ENCODE measurements around the gene ACSL4.
"Not testable (repeated sequence)": the region's sequence is repeated elsewhere in the genome, so short reads cannot be mapped to it uniquely, and the experiment has no call there.

The ACSL4 gene

DNA sequence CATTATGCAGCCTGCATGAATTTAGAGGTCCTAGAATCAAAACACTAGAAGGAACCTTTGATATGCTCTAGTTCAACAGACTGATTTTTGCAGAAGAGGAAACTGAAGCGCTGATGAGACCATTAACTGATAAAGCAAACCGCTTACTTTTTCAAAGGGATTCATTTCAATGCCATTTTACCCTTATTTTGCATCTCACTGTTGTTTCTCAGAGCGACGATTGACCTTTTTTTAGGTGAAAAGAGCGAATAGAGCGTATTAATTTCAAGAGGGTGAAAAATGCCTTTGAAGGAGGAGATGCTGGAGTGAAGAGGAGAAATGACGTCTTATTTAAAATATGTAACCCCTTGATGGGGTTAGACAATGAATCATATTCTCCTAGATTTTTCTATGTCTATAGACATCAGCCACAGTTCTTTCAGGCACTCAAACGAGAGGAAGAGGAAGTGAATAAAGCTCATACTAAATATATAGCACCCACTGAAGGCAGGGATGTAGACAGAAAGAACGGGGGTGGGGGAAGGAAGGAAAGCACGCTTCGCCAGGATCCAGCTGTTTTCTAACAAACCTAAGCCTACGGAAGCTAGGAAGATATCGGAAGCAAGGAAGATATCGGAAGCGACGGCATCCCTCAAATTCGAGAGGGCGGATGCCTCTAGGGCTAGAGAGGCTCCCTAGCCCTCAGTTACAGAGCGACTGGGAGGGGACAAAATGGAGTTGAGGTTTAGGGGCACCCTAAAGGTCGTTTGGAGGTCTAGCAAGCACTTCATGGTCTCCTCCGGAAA lies 848 bp downstream of the ACSL4 start:
- peak; percentile 56 for DNase-seq (ENCODE audit: low spot score)

DNA sequence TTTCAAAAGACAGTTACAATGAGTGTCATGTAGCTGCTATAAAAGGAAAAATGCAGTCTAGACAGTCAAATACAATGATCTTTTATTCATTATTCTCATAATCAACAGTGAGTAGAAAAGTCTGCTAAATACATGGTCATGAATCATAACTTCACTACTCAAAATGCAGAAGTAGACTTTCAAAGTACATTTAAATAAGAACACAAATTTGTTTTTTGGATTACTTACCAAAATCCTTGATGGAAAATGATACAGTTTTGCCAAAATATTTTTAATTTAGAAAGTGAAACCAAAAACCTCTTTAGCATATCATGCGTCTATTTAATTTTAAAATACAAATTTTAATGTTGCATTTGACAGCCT lies 4.9 kb downstream of the ACSL4 start:
- no peak for DNase-seq (ENCODE audit: low spot score)

DNA sequence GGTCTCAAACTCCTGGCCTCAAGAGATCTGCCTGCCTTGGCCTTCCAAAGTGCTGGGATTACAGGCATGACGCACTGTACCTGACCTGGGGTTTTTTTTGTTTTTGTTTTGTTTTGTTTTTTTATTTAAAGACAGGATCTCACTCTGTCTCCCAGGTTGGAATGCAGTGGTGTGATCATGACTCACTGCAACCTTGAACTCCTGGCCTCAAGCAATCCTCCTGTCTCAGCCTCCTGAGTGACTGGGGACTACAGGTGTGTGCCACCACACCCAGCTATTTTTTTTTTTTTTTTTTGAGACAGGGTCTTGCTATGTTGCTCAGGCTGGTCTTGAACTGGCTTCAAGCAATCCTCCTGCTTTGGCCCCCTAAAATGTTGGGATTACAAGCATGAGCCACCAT lies 8.1 kb downstream of the ACSL4 start:
- not testable (repeated sequence) for DNase-seq (ENCODE audit: low spot score)

DNA sequence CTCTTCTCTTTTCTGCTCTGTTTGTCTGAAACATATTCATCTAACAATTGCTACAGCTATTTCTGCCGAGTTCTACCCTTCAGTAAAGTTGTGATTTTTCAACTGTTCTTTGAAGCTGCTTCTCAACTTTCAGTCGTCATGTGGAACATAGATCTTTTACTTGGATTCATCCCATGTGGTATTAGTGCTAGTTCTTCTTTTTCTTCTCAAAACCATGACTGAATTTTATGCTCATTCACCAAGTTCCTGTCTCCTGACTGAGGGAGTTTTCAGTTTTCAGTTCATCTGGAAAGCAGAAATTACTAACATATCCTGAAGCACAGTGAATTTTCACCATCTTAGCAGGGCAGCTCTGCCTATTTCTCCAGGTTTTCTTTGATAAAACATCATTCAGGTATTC lies 12.1 kb downstream of the ACSL4 start:
- no peak for DNase-seq (ENCODE audit: low spot score)

DNA sequence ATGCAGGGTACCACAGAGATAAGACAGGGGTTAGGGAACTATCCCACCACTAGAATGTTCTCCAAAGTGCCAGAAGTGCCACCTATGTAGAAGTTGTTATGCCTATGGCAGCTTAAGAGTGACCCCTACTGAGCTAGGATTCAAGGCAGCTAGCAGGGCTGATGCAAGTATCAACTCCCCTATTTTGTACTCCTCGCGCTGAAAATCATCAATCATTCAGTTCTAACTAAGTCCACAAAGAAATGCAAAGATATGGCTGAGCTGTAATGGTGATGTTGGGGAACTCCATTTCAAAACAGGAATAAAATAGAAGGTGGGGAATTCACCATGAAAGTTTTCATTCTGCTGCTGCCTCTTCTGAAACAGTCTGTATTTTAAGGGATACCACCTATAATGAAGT lies 13.8 kb downstream of the ACSL4 start:
- DNase-seq (ENCODE audit: low spot score), result no peak

DNA sequence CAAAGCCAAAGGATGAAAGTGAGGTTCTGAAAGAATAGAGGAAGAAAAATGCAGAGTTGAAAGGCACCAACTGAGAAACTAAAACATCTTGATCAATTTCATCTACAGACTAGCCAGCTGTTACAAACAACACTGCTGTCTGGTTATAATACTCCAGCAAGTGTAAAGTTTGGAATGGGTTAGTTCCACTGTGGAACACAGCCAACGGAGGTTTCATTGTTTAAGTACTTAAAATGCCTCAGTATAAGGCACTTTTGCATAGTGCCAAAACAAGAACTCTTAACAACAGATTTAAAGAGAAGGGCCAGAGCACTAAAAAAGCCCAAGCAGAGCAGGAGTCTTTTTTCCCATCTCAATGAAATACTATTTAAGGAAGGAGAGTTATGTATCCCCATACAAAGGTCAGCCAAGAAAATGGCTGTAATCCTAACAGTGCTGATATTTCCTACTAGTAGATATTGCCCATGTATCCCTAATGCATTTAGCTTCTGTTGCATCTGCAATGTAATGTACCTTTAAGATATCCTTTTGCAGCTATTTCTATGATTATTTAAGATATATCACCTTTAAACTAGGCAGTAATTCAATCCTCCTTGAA lies 16.5 kb downstream of the ACSL4 start:
- no peak for DNase-seq (ENCODE audit: low spot score)

DNA sequence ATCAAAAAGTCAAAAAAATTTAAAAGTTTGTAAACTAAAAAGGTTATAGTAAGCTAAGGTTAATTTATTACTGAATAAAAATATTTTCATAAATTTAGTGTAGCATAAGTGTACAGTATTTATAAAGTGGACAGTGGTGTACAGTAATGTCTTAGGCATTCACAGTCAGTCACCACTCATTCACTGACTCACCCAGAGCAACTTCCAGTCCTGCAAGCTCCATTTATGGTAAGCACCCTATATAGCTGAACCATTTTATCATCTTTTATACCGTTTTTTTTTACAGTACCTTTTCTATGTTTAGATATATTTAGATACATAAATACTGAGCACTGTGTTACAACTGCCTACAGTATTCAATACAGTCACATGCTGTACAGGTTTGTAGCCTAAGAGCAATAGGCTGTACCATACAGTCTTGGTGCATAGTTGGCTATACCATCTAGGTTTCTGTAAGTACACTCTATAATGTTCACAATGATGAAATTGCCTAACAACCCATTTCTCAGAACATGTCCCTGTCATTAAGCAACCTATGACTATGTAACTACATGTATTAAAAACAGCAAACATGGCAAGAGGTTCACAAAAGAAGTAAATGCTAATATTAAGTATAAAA lies 18.6 kb downstream of the ACSL4 start:
- peak; percentile 12 for DNase-seq (ENCODE audit: low spot score)

DNA sequence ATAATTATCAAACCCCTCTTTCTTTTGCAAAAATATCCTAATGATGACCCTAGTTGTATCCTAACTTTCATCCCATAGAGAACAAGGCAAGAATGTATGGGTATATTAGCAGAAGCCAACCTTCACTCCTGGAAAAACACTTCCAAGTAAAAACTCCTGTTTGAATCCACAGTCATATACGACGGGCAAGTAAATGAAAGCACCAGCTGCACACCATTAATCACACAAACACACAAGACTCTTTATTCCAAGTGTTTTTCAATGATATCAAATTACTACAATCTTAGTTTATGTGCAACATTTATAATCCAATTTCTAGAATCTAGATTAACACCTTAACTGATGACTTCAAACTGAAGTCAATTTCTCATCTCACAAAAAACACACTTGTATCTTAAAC lies 22.9 kb downstream of the ACSL4 start:
- DNase-seq (ENCODE audit: low spot score), result no peak

DNA sequence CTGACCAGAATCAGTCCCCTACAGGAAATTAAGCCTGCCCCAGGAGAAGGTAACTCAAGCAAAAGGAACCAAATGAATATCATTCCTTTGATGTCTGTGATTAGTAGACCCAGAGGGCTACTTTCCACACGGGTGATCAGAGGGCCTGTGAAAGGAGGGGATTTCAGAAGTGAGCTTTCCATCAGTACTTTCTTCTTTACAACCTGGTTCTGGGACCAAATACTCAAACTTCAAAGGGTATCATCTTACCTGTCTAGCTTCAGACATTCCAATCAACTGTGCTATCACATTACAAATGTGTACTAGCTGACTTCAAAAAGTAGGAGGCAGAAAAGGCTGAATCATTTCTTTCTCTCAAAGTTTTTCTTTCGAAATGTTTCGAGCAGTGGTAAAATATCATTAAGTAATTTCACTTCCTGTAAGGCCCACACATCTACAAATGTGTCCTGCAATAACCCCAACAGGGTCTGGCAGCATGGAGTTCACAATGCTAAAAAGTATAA lies 23.9 kb downstream of the ACSL4 start:
- peak; percentile 88 for DNase-seq (ENCODE audit: low spot score)

DNA sequence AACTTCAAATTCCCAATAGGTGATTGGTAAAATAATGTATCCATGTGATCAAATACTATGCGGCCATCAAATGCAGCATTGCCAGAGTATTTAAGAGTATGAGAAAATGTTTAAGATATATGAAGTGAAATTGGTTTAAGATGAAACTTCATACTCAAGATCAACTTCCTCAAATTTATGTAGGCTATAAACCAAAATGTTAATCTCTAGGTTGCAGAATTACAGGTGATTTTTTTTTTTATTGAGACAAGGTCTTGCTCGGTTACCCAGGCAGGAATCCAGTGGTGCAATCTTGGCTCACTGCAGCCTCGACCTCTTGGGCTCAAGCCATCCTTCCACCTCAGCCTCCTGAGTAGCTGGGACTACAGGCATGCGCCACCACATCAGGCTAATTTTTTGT lies 25.3 kb downstream of the ACSL4 start:
- DNase-seq (ENCODE audit: low spot score), result no peak

DNA sequence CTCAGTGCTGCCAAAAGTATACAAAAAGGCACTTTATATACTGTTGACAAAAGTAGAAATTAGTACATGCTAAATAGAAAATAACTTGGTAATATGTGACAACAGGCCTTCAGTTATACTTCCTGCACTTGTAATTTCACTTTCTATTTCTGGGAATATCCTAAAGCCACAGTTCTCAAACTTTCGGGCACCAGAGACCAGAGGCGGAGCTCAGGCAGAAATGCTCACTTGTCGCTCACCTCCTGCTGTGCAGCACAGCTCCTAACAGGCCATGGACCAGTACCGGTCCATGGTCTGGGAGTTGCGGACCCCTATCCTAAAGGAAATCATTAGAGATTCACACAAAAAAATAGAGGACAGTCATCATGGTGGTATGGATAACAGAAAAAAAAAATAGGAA lies 25.7 kb downstream of the ACSL4 start:
- no peak for DNase-seq (ENCODE audit: low spot score)

DNA sequence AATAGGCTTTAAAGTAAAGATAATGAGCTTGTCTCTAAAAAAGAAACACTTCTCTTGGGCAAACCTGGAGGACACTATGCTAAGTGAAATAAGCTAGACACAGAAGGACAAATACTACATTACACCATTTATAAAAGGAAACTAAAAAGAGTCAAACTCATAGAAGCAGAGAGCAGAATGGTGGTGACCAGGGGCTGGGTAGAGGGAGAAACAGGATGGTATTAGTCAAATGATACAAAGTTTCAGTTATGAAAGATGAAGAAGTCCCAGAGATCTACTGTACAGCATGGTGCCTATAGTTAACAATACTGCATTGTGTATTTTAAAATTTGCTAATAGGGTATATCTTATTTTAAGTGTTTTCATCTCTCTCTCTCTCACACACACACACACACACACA lies 28.5 kb downstream of the ACSL4 start:
- no peak for DNase-seq (ENCODE audit: low spot score)

DNA sequence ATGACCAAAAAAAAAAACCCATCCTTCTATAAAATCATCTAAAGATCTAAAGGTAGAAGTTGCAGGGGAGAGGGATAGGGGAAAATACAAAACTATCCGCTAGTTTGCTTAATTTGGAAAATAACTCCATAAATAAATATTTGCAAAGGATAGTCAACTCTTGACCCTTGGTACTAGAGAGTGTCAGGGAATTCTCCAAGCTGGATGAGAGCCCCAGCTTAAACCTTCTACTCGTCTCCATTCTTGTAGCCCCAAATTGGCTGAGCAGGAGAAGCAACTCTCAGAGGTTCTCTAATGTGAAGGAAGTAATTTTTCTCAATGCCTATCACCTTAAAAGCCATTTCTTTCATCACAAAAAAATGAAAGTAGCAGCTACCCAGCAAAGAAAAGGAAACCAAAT lies 35.2 kb downstream of the ACSL4 start:
- no peak for DNase-seq (ENCODE audit: low spot score)

DNA sequence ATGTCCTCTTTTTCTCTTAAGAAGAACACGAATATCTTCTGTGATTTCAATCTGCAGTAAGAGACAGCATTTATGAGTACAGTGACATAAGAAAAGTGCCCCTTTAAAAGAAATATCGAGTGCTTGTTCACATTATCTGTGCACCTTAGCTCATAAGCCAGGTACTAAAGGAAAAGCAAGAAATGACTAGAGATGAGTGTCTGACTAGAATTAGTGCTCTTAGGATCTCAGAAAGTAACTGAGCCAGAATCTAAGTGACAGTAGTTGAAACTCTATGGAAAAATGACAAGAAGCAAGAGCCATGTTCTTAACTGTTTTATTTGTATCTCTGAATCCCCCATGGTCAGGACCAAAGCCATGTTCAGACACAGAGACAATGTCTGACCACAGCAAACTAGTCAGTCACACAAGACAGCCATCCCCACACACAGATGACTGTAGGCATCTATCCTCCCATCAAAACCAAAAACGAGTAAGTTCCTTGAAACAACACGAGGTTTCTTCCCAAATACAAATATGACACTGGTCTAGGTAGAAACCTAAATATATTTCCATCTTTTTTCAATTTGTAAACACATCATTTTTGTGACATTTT lies 36.8 kb downstream of the ACSL4 start:
- no peak for DNase-seq (ENCODE audit: low spot score)

DNA sequence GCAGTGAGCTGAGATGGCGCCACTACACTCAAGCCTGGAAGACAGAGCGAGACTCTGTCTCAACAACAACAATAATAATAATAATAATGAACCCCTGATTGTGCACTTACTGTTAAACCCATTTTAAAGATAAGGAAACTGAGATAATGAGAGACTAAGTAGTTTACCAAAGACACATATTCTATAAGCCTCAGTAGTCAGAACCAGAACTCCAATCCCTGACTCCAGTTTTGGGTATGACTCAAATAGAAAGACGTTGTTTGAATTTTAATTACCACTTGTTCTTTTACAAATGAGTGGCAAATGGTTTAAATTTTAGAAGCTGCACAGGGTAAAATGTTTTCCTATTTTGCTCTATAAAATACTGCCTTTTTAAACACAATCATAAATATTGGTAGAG lies 37.4 kb downstream of the ACSL4 start:
- no peak for DNase-seq (ENCODE audit: low spot score)

DNA sequence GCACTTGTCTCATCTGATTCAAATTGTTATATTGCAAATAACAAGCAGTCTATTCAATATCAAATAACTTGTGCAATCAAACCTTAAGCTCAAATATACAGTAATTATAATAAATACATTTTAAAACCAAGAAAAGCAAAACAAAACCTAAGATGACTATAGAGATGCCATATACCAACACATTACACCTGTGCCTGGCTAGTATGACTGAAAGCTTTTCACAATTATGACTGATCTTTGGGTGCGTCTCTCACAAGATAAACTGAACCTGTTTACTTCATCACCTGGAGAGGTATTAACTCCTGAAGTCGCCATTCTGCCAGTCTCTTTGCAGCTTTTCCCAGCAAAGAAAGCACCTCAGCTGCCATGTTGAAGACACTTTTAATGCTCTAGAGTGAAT lies 41.3 kb downstream of the ACSL4 start:
- no peak for DNase-seq (ENCODE audit: low spot score)

DNA sequence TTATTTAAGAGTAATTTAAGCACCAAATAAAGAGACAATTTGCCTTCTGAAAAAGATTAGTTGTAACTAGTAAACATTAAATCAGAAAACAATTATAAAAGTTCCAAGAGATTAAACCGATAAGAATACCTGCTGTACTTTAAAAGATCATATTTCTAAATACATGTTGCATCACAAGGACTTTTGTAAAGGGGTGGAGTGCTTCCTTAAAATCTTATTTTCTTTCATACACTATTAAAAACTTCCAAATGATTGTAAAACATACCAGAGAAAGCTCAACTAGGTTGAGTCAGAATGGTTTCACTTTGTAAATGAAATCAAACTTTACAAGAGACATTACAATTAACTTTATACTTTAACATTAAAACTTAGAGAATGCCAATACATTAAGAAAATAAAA lies 41.8 kb downstream of the ACSL4 start:
- DNase-seq (ENCODE audit: low spot score), result no peak

DNA sequence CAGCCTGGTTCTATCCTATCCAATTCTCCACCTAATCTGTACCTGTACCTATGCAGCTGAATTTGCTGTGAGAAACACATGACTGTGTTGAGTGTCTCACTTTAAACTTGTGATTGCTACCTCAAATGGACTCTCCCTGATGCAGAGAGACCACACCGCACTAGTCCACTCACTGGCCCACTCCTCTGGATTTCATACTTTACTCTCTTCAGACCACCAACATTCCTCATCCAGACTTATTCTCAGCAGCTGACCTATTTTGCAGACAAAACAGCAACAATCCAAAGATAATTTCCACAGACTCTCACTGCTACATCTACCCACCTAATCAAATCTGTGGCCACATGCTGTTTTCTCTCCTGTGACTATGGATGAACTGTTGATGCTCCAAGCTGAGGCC lies 45.2 kb downstream of the ACSL4 start:
- no peak for DNase-seq (ENCODE audit: low spot score)

DNA sequence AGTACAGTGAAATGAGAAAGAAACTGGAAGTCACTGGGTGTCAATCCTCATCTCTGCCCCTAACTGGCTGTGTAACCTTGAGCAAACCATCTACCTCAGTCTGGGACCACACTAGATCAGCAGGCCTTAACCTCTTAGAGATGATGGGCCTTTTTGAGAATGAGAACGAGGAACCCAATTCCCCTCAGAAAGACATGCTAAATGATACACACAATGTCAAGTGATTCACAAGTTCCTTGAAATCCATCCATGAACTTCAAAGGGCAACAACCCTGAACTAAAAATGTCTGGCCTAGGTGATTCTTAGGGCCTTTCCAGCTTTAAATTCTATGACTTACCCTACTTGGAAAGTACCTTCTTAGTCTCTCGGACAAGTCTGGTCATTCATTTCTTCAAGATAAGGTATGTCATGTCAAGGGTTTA lies 47.4 kb downstream of the ACSL4 start:
- DNase-seq (ENCODE audit: low spot score), result no peak

DNA sequence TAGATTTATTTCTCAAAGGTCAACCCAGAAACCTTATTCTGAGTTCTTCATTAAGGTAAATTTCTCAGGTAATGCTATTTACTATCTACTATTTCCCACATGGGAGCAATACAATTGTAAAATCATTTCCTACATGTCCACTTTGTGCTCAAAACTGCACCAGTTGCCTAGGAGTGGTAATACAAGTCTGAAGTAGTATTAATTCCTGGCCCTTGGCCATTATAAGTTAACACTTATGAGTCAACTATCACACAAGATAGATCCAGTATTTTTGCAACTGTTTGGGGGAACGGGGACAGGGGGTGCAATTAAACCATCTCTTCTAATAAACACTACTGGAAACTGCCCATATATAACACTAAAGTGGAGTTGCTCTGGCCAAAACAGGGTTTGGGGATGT lies 48.9 kb downstream of the ACSL4 start:
- no peak for DNase-seq (ENCODE audit: low spot score)

DNA sequence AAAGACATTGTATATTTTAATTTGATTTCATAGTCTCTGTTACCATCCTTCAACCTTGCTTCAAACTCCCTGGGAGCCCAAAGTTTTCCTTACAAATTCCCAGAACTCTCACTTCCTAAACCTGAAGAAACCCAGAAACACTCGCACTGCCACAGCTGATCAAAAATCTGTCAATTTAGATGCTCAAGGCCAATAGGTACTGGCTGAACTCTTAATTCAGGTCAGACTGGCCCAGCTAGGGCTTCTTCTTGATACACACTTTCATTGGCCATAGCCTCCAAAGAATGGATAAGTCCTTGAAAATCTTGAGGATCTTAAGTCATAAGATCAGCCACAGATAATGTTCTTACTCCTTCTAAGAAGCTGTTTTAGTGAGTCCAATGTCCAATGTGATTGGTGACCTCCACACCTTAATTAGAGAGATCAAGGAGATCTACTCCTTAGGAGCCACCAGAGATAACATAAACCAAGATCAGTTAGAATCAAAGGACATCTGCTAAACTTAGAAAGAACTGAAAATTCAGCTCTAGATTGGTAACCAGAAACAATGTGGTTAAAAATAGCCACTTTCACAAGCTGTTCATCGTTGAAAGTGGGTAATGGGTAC lies 51.5 kb downstream of the ACSL4 start:
- no peak for DNase-seq (ENCODE audit: low spot score)

DNA sequence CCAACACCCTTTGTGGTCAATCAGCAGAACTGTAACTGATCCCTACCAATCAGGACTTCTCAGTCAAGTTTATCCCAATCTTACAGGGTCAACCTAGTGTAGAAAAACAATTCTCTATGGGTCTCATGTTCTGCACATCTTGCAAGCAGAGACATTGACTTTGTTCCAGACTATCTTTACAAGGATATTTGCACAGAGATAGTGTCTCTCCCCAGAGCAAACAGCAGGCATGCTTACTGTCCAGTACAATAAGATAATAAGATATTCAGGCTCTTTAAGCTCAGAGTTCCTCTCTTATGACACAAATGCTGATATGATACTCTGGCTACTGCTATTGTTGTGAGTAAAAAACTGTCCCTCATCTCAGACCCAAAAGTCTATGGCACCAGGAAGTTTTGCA lies 53.2 kb downstream of the ACSL4 start:
- DNase-seq (ENCODE audit: low spot score), result no peak

DNA sequence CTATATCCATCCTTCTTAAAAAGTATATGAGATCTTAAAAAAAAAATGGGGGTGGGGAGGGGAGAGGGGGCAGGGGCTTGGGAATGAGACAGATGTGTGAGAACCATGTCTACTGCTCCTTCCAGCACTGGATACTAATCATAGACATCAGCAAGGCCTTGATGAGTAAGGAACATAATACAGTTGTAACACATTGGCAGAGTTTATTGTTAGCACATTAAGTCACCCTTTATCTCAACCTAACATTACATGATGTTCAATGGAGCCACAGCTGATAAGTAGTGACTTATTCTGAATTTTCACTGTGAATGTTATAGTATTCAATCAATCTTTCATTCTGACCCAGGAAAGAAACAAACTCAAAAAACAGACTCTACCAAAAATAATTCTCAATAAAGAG lies 60.8 kb downstream of the ACSL4 start:
- DNase-seq (ENCODE audit: low spot score), result no peak

Data from SW480 (cell line).